ENCODE measurements around the gene EEF1AKMT3. TPM values are rescaled to one million over a fixed set of nuclear protein-coding genes. Genes with fewer than 3 reads are reported as not detected.
"Not testable (repeated sequence)": the region's sequence is repeated elsewhere in the genome, so short reads cannot be mapped to it uniquely, and the experiment has no call there.

EEF1AKMT3 gene
- total RNA-seq, 1 donor from 2014 or later: 4.3 TPM

- DNase-seq: no peak
Observed at GRCh38 chr12:57765698-57766463, 6.5 kb upstream of the EEF1AKMT3 start.

GRCh38 chr12:57766464-57767304, 5.7 kb upstream of the EEF1AKMT3 start, which contains the start of gene CYP27B1:
CYP27B1 (minus strand) TSS chr12:57767078; CDS start chr12:57767041, 37 bp downstream.
- DNase-seq: no peak

- no peak for DNase-seq
Observed at GRCh38 chr12:57767305-57767698, 5.1 kb upstream of the EEF1AKMT3 start.

GRCh38 chr12:57767876-57768275, 4.5 kb upstream of the EEF1AKMT3 start:
- DNase-seq: no peak

GRCh38 chr12:57769594-57769993, 2.8 kb upstream of the EEF1AKMT3 start:
- no peak for DNase-seq

GRCh38 chr12:57770734-57771133, 1.7 kb upstream of the EEF1AKMT3 start:
- no peak for DNase-seq

GRCh38 chr12:57771236-57771872, 1.1 kb upstream of the EEF1AKMT3 start:
- DNase-seq: peak; percentile 90

- peak; percentile 98 for DNase-seq
Observed at GRCh38 chr12:57771873-57772428, 463 bp upstream of the EEF1AKMT3 start, which contains the start of gene METTL1. METTL1 (minus strand) TSS chr12:57772105; CDS start chr12:57772083, 22 bp downstream.

- DNase-seq: not testable (repeated sequence)
Observed at GRCh38 chr12:57774634-57775033, 2.2 kb downstream of the EEF1AKMT3 start.

- DNase-seq: no peak
Observed at GRCh38 chr12:57775044-57775443, 2.6 kb downstream of the EEF1AKMT3 start.

- no peak for DNase-seq
Observed at GRCh38 chr12:57775563-57776246, 3.3 kb downstream of the EEF1AKMT3 start.

- DNase-seq: no peak
Observed at GRCh38 chr12:57776247-57776587, 3.8 kb downstream of the EEF1AKMT3 start.

GRCh38 chr12:57777367-57777766, 5.0 kb downstream of the EEF1AKMT3 start:
- no peak for DNase-seq

- DNase-seq: no peak
Observed at GRCh38 chr12:57777911-57778310, 5.5 kb downstream of the EEF1AKMT3 start.

GRCh38 chr12:57779736-57780135, 7.3 kb downstream of the EEF1AKMT3 start:
- DNase-seq: no peak

- DNase-seq: no peak
Observed at GRCh38 chr12:57780284-57780897, 8.0 kb downstream of the EEF1AKMT3 start.

GRCh38 chr12:57781244-57781643, 8.8 kb downstream of the EEF1AKMT3 start:
- DNase-seq: no peak

GRCh38 chr12:57781801-57782200, 9.4 kb downstream of the EEF1AKMT3 start:
- DNase-seq: no peak

- DNase-seq: no peak
Observed at GRCh38 chr12:57782243-57782607, 9.8 kb downstream of the EEF1AKMT3 start.

GRCh38 chr12:57782608-57783465, 10.4 kb downstream of the EEF1AKMT3 start, which contains the start of gene TSFM:
TSFM (plus strand) TSS chr12:57782787; CDS start chr12:57782802, 15 bp downstream.
- DNase-seq: peak; percentile 98

- no peak for DNase-seq
Observed at GRCh38 chr12:57783466-57783801, 11.0 kb downstream of the EEF1AKMT3 start.

Measured in dermis blood vessel endothelial cell (primary cell).